Activated naive CD4-positive, alpha-beta T cell treated with anti-CD3 and anti-CD28 coated beads, Interleukin-2, amount 50 U/mL, for 16 hours (primary cell): ENCODE results near the gene HPCAL1.

Experiments
- DNase-seq: peaks from one replicate; pipeline ENCODE4 v3.0.0-alpha.2; 2020

HPCAL1 gene

DNA sequence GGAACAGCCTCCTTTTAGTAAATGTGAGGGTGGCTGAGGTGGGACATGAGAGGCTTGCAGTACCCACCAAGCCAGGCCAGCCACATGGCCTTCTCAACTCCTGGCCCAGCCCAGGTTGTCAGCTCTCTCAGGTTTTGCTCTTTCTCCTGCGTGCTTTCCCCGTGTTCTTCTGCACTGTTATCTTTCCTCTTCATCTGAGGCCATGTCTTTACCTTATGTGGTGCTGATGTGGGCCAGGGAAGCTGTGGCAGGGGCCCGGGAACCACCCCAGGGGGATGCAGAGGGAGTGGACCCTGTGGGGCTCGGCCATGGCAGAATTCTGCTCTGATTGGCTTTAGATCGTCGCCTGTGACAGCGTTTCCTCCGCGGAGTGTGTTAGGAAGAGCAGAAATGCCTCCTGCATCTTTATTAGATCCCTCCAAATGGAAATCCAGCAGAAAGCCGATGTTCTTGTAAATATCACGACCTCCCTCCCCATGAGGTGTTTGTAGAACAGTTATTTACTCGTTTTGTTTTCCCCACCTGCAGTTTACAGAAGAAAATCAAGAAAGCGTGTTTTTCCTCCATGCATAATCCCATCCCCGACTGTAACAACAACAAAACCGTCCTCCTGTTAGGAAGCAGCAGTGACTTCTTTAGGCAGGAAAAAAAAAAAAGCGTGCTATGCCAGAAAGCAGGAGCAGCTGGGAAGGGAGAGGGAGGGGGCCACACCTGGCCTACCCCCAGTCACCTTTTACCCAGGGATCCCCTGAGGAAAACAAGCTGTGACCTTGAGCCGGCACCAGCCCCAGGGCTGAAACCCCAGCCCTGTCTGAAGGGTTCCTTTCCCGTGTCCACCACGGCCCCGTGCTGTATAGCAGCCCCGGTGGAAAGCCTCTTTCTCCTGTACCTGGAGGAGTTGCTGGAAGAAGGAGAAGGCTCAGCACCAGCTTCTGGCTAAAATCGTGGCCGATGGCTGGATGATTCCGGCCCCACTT, 54.8 kb downstream of the HPCAL1 start:
- no peak for DNase-seq

DNA sequence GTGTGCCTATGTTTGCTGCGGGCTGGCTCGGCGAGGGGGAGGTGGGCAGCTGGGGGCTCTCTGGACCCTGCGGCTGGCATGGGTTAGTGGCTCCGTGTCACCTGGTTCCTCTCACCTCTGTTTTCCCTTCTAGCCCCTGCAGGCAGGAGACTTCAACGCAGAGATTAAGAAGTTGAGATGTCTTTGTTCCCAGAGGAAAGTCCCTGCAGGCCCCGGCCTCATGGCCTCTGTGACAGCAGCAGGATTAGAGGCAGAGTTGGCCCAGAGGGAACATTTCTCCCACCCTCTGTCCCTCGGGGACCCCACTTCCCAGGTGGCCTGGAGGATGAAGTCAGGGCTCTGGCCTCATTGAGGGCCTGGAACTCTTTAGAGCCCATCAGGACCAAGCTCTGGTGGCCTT, 56.5 kb downstream of the HPCAL1 start:
- DNase-seq, result no peak

DNA sequence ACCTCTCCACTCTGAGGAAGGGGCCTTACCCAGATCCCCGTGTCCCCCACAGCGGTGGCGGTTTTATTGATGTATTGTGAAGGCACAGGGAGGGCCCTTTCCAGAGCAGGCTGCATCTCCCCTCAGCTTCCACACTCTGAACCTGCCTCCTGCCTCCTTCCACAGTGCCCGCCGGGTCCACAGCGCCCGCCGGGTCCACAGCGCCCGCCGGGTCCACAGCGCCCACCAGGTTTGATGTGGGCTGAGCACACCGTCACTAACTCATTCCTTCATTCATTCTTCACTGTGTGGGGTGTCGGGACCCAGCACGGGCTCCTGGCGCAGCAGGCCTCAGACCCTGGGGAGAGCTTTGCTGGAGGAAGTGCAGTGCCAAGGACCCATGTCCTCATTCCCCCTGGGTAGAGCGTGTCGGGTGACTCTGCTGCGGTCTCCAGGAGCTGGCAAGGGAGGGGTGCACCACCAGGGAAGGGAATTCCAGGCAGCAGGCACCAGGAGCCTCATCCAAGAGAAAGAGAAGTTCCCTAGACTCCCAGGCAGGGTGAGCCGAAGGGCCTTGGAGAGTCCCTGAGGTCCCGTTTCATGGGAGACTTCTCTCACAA, 57.1 kb downstream of the HPCAL1 start:
- no peak for DNase-seq

DNA sequence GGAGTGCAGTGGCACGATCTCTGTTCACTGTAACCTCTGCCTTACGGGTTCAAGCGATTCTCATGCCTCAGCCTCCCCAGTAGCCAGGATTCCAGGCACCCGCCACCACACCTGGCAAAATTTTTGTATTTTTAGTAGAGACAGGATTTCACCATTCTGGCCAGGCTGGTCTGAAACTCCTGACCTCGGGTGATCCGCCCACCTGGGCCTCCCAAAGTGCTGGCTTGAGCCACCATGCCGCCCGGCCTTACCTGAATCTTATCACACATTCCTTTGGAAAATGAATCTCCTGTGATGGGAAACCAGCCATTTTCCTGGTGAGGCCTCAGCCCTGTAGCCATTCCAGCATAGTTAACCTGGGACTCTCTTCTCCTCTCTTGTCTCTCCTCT, 57.8 kb downstream of the HPCAL1 start:
- DNase-seq, result no peak

DNA sequence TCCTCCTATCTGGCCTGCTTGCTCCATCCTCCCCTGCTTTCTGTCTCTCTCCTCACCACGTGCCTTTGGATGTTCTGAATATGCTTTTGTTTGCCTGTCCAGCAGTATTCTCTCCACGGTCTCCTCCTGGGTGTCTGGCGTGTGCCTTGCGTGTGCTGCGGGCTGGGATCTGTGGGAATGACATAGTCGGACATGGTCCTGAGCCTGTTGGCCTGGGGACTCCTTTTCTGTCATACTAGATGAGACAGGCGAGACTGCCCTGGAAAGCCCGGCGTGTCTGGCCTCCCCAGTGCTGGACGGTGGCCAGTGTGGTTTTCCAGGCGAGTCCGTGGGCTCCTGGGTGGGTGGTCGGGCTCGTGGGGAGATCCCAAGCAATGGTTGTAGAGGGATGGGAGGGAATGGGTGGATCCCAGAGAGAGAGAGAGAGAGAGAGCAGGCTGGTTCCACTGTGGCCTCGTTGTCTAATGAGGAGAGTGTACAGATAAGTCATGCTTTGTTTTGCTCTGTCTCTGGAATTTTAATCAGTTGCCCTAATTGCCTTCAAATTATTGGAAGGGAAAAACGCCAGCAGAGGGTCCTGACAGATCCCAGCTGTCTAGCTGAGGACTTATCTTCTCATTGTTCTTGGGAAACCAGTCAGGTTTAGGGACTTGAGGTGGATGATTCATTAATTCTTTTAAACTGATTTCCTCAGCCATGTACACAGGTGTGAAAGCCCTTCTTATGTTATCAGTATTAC, 58.3 kb downstream of the HPCAL1 start:
- no peak for DNase-seq

DNA sequence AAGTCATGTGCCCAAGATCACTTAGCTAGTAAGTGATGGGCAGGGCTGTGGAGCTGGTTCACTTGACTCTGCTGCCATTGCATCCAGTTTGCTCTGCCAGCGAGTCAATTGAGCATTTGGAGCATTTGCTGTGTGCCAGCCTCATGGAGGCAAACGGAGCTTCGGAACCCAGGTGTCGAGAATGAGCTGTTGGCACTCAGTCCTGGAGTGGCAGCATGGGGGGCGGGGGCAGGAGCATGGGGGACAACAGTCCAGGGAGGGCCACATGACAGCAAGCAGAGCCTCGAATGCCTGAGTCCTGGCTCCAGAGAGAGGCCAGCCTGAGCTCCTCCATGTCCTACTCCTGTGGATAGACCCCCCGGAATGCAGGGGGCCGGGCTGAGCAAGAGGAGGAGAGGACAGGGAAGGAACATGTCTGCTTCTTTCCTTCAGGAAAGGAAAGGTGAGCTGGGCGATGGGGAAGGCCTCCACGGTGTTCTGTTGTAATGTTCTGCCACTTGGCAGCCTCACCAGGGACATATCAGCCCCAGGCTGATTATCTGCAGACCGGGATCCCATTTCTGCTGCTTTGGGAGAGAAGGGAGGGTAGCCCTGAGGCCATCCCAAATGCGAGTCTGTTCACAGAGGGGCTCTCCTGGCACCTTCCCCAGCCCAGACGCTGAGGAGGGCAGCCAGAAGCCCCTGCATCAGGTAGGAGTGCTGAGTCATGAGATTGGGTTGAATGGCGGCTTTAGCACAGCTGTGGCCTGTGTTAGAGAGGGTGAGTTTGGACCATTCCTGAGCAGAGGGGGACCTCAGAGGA, 59.6 kb downstream of the HPCAL1 start:
- no peak for DNase-seq

DNA sequence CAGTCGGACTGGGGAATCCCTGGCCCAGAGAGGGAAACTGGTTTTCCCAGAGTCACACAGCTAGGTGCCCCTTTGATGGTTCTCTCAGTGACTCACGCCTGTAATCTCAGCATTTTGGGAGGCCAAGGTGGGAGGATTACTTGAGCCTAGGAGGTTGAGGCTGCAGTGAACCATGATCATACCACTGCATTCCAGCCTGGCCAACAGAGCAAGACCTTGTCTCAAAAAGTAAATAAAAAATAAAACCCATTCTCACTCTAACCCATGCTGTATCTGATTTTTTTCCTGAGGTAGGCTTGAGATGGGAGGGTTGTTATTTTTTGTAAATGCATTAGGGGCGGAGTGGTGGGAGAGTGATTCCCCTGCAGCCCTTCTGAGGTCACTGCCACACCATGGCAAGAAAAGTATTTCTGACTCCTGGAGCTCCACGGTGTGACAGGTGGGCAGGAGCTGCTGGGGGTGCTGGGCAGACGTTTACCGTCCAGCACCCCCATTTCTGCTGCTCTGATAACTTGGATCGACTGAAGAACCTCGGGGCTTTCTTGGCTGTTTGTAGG, 60.3 kb downstream of the HPCAL1 start:
- no peak for DNase-seq

DNA sequence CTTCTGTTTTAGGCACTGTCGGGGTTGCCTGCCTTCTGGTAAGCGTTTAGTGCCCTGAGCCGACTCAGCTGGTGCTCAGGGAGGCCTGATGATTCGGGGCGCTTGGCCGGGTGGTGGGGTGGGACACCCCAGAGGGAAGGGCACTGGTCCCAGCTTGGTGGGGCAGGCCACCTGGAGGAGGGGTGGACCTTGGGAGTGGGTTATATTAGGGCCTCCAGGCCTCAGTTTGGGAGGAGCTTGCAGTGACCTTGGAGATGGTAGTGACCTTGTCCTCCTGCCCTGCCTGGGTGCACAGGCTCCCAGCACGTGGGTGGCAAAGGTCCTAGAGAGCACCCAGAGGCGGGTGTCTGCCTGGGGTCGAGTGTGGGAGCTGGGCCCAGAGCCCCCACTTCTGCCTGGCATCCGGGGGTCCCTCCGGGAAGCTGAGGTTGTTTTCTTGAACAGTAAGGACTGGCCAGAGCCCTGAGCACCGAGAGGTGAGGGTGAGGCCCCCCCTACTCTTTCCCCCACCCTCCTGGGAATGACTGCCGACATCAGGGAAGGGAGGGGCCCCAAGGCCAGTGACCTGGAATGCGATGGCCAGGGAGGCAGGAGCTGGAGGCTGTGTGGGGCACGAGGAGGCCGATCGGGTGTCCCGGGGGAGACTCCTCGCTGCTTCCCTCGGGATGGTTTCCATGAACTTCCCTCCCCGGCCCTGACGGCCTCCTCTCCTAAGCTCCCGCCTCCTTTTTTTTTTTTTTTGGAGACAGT, 61.3 kb downstream of the HPCAL1 start:
- no peak for DNase-seq

DNA sequence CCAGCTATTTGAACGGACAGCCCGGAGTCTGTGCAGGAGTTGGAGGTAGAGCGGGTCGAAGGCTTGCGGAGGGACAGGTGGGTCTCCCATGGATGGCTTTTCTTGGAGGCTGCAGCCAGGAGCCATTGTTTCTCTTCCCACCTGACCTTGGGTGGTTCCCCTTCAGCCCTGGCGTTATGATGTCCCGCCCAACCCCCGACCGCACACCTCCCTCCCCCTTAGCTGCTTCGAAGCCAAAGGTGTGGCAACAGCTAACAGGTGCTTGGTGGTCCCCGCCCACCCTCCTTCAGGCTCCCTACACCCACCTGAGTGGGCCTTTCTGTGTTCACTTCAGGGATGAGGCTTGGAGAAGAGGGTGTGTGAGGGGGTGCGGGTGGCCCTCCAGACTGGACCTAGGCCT, 62.7 kb downstream of the HPCAL1 start:
- no peak for DNase-seq

DNA sequence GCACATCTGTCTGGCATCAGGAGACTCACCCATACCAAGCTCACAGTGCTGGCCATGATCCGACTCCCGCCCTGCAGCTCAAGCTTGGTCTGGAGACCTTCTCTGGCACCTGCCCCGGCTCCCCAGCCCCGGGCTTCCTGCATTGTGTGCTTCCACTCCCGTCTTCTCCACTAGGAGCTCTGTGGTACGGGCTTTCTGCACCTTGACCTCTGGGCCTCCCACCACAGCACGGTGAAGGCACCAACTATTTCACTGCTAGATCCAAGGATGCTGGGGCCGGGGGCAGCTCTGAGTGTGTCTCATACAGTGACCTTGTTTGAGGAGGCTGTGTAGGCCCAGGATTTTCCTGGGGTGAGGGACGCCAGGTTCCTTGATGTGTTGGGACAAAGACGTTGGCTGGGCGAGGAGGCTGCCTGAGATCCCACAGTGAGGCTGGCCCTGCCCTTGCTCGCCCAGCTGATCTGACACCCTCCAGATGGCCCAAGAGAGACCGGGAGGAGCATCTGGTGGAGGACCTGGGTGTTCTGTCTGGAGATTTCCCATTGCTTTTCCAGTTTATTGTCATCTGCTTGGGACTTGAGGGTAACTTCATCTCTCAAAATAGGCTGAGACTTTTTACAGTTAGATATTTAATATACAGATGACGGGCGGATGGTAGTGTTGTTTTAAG, 64.0 kb downstream of the HPCAL1 start:
- no peak for DNase-seq

DNA sequence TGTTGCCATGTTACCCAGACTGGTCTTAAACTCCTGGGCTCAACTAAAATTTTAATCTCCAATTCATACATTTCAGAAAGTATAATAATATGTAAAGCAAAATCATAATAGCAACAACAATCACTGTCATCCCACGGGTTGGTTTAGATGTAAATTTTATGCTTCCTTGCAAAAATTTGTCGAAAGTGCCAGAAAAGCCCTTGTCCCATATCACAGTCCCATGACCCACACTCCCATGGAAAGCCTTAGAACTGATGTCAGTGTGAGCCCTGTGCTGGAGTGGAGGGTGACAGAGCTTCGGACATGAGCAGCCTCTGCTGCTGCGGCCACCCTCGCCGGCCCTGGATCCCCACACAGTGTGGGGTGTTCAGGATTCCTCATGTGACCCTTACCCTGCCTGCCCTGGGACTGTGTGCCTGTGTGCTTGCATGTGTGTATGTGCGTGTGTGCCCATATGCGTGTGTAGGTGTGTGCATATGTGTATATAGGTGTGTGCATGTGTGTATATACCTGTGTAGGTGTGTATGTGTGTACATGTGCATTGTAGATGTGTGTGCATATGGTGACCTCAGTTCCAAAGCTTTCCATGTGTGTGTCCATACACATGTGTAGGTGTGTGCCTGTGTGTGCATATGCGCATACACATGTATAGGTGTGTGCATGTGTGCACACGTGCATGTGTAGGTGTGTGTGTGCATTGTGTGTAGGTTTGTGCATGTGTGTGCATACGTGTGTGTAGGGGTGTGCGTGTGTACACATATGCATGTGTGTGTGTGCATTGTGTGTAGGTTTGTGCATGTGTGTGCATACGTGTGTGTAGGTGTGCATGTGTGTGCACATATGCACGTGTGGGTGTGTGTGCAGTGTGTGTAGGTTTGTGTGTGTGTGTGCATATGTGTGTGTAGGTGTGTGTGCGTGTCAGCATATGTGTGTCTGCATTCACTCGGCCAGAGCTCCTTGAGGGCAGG, 65.1 kb downstream of the HPCAL1 start:
- DNase-seq, result no peak

DNA sequence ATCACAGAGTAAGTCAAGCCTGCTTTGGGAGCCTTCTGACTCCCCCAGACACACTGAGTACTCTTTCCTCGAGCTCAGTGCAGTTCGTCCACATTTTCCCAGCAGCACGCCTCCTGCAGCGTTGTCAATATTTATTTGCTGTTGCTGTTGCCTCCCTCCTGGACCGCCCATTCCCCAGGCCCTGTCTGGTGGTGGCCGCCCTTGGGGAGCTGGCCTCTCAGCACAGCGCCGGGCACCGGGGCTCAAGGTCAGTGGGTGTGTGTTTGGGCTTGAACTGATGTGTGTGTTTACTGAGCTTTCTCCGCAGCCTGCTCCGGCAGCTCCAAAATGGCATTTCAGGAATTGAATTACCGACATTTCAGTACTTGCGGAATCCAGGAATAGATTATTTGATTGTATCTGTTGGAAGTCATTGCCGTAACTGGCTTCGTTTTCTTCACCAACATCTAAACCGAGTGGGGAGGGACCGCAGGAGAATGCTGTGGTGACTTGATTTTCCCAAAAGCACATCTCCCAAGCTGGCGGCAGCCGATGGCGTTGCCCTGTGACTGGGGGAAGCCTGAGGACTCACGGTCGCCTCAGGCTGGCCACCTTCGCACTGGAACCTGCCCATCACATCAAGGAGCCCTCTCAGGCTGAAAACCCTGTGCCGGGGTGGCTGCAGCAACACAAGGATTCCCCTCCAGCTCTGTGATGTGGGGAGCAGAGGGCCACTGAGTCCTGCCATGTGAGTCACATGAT, 66.0 kb downstream of the HPCAL1 start:
- DNase-seq, result no peak

DNA sequence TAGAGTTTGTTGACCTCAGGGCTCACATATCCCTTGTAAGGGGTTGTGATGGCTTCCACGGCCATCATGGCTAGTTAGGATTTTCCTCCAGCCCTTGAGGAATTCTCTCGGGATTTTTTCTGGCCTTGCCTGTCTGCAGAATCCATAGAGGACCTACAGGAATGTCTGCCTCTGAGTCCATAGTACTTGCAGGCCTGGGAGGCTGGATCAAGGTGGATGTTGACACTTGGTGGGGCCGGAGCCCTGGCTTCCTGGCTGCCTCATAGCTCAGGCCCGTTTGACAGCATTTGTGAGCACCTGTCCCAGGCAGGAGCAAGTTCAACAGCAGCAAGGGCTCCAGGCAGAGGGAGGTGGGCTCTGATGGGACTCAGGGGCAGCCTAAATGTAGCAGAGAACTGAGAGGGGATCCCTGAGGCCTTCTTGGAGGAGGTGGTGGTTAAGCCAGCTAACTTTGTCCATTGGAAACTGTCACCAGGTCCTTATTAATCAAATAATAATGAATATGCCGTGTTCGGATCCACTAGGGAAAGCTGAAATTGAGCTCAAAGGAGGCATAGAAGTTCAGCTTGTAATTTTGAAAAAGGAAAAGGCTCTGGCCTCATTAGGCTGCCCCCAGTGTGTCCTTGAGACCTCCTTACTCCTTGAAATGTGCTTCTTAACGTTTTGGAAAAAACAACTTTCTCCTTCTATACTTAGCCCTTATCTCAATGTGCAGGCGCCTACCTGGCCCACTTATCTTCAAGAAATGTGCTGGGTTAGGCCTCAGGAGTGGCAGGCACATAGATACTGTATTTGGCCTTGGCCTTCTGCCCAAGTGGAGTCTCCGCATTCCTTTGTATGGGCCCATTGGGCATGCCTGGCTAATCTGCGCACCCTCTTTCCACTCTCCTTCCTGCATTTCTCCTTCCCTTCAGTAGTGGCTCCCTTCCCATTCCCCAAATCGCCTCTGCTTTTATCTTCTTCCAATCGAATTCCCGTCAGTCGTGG, 66.9 kb downstream of the HPCAL1 start:
- no peak for DNase-seq

DNA sequence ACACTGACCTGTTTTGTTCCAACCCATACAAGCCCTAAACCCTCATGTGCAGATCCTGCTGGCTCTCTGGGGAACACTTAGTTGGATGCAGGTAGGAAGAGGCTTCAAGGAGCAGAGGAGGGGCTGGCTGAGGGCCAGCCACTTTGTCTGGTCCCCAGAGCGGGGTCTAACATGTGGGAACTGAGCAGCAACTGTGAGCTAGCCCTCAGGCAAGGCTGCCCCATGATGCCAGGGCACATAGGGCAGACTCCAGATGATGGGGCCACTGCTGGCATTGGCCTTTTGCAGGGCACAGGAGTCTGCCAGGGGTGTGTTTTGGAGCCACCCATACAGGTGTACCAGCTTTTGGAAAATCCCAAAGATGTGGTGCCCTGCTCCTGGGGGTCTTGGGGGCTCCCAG, 67.7 kb downstream of the HPCAL1 start:
- DNase-seq, result no peak

DNA sequence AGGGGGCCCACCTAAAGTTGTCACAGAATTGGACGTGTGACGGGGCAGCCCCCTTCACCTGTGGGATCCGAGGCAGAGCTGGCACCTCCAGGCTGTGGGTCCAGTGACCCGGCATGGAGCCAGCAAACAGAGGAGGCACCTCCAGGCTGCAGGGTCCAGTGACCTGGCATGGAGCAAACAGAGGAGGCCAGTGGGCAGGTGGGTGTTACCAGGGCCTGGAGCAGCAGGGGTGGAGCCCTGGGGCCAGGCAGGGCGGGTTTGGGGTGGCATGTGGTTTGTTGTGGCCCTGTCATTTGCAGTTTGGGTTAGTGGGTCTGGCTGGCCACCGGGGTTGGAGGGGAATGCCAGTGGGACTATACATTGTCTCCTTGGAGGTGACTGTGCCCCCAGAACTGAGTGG, 68.2 kb downstream of the HPCAL1 start:
- DNase-seq, result no peak

DNA sequence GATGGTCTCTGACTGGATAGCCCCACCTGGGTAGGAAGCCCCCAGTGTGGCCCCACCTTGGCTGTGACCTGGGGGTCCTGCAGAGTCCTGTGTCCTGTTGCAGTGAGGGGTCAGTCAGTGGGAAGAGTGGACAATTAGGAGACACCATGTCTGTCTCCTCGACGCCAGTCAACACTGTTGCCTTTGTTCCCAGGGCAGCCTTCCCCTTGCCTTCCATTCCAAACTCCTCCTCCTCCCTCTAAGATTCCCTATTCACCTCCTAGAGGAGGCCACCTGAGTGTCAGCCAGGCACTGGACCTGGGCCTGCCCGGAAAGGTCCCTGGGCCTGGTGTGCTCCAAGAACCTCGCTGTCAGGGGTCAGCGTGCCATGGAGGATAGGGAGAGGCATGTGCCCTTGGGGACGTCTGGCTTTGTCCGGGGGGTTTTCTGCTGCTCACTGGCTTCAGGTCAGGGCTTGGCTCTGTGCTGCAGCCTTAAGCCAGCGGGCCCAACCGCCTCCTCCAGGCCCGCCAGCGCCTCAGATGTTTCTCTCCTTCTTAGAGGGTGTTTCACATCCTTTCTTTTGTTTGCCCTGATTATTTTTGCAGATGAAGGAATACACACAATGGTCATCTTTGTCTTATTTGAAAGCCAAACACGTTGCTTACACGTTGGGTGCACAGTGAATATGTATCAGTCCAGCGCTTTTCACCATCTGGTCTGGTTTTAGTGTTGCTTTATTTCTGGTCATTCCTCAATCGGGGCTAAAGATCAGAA, 68.9 kb downstream of the HPCAL1 start:
- no peak for DNase-seq

DNA sequence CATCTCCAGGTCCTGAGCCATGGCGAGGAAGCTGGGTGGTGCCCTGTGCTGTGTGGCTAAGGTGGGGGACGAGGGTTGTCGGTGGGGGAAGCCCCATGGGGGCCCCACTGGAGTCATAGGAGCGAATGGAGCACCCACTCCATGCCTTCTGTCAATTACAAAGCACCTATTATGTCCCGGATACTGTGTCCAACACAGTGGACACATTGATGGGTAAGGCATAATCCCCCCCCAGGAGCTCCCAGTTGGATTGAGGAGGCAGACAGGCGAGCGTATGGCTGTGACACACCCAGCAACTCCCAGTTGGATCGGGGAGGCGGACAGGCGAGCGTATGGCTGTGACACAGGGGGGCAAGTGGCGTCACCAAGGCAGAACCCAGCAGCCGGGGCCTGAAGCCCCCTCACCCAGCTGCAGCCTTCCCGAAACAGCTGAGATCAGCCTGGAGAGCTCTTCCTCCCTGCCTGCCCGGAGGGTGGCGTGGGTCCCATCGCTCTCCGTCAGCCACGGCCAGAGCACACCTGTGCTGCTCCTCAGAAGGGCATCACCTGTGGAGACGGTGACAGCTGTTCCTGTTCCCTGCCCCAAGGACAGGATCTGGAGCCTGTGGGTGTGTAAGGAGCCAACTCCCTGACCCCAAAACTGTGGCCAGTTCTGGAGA, 69.6 kb downstream of the HPCAL1 start:
- no peak for DNase-seq
